Ovary (tissue), 3 donors: ENCODE measurements around the gene TREML4.

Source experiments
- EP300 ChIP-seq: sonication (generic); formaldehyde crosslinking; IDR thresholded peaks from one replicate; pipeline ENCODE4 v1.6.1; 2017; ENCODE audit warnings: antibody characterized with exemption
- POLR2A ChIP-seq: fragments of 450-650 bp; IDR thresholded peaks from one replicate; pipeline ENCODE4 v1.6.1; 2017; ENCODE audit warnings: antibody characterized with exemption, mild to moderate bottlenecking, moderate library complexity
- TF ChIP-seq, protein P1 (sequence below), 3 donors: fragments of 450-650 bp in 2 of 3; fragments of 200-600 bp in 1 of 3; IDR thresholded peaks; one replicate each; pipeline versions ENCODE4 v1.5.1 to v1.8.0; 2016 to 2022; ENCODE audit warnings: antibody characterized with exemption in 3 of 3, mild to moderate bottlenecking in 1 of 3
- donor health status: DM: no; HTN: no; CAD: no.

DNA sequence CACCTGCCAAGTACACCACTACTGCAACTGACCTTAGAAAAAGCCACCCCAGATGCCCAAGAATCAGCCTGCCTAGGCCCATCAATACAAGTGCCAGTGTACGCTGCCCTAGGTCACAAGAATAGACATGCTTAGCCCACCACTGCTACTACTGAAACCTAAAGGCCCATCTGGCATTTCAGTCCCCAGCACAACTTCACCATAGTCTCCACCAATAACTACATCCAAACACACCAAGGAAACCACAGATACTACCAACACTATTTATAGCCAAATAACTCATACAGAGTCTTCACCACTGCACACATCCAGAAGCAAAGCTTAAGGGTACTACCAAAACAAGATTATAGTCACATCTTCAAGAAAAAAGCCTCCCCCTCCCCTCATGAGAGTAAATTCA lies 28.2 kb downstream of the TREML4 start:
- TF ChIP-seq, protein P1, sequence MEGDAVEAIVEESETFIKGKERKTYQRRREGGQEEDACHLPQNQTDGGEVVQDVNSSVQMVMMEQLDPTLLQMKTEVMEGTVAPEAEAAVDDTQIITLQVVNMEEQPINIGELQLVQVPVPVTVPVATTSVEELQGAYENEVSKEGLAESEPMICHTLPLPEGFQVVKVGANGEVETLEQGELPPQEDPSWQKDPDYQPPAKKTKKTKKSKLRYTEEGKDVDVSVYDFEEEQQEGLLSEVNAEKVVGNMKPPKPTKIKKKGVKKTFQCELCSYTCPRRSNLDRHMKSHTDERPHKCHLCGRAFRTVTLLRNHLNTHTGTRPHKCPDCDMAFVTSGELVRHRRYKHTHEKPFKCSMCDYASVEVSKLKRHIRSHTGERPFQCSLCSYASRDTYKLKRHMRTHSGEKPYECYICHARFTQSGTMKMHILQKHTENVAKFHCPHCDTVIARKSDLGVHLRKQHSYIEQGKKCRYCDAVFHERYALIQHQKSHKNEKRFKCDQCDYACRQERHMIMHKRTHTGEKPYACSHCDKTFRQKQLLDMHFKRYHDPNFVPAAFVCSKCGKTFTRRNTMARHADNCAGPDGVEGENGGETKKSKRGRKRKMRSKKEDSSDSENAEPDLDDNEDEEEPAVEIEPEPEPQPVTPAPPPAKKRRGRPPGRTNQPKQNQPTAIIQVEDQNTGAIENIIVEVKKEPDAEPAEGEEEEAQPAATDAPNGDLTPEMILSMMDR (IDR thresholded peaks at IDR 0.05): no peak
- TF ChIP-seq POLR2A: no peak
- TF ChIP-seq EP300: no peak
